Stimulated activated CD4-positive, alpha-beta T cell treated with anti-CD3 and anti-CD28 coated beads, Interleukin-15, amount 100 ng/mL, for 24 hours (primary cell): ENCODE data around the gene CFAP58.
A peak's percentile ranks its signal among the peaks of the same experiment; 100 is the strongest.
"Not testable (repeated sequence)": the region's sequence is repeated elsewhere in the genome, so short reads cannot be mapped to it uniquely, and the experiment has no call there.

Experiments
- DNase-seq: peaks from one replicate; pipeline ENCODE4 v3.0.0-alpha.2; 2020

The CFAP58 gene

DNA sequence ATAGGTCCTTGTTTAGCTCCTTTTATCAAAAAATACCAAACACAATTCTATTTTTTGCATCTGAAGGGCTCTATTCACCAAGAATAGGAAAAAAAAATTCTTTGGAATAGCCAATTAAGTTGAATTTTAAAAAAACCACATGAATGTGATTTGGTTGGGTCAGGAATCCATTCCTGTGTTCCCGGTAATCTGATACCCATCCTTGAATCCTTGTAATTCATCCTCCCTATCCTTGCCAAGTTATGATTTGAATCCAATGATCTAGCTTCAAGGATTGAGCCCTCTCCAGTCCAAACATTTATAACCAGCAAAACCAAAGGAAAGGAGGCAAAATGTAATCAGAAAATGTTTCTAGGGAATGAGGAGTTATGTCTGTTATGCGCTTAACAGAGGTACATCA, 86.6 kb downstream of the CFAP58 start:
- no peak for DNase-seq

DNA sequence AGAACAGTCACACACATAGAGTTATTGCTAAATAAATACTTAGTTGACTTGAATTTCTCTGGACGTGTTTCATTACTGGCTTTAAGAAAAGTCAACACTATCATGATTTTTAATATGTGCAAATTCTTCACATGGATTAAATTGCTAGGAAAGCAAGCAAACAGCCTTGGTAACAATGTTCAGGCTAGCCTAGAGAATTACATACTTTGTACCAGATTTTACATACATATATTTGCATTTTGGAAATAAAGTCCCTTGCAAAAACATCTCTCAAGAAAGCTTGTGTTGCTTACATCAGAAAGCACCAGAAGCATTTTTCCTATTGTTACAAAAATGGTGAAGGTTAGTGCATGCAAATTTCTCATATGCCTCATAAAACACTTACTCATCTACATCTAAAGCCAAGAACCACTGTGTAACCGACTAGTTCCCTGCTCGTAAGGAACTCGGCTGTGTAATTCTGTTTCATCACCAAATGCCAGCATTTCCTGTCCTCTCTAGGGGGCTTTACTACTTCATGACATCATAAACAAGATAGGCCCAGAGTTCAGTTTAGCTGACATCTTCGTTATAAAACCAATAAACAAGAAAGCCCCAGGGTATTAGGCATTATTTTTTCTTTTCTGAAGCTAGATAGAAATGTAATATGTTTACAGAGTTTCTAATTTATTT, 87.8 kb downstream of the CFAP58 start:
- no peak for DNase-seq

DNA sequence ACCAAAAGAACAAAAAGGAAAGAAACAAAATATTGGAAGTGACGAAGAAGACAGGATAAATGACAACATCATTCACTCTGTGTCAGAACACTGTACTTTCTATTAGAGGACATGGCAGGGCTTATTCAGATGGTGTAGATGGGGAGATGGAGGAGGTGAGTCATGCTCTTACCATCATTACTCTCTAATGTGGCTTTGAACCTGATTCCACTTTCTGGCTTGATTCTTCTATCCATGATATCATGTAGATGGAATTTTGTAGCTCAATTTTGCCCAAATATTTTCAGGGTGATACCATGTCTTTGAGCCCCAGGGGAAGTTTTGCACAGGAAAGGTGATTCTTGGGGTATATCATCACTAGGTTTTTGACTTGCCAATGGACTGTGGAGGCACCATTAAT, 91.7 kb downstream of the CFAP58 start:
- no peak for DNase-seq

DNA sequence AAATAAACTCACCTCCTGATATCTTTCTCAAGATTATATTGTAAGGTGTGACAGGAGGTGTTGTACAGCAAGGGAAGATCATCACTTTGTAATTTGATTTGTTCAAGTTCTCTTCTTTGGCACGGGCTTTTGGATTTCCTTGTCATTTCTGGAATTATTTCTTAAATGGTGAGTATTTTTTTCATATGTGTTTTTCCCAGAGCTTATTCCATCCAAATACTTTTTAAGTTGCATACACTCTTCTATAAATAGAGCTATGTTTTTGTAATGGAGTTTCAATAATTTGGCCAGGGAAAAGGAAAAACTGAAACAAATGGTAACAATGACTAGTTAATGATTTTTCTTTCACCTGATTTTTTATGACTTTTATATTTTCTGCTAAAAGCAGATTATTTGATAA, 92.5 kb downstream of the CFAP58 start:
- no peak for DNase-seq

DNA sequence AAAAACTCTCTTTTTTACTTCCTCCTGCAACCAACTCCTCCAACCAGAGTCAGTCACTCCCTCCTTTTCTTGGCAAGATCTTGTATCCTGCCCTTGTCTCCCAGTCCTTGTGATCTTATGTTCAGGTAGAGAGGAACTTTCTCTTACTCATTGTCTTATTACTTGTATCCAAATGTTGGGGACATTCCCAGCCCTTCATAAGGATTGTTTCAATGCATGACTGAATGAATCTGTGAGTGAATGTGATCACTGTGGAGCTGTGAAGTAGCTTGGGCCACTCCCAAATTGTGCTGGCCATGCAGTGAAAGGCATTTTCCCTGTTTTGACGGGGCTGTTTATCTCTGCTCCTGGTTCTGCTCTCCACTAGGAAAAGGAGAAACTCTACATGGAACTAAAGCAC, 93.7 kb downstream of the CFAP58 start:
- DNase-seq: no peak

DNA sequence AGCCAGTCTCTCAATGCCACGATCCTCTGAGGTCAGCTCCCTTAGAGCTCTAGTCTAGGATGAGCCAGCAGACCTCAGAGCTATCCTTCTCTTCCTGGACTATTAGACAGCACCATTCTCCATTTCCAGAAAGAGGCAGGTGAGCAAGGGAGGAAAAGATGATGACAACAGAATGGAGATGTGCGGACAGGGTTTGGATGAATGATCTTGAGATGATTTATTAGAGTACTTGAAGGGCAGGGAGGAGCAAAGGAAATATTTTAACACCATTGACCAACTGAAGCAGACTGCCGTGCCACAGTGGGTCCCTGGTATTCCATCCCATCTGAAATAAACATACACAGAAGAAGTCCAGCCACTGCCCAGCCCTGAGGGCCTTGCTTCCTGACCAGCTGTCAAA, 94.3 kb downstream of the CFAP58 start:
- DNase-seq: no peak

DNA sequence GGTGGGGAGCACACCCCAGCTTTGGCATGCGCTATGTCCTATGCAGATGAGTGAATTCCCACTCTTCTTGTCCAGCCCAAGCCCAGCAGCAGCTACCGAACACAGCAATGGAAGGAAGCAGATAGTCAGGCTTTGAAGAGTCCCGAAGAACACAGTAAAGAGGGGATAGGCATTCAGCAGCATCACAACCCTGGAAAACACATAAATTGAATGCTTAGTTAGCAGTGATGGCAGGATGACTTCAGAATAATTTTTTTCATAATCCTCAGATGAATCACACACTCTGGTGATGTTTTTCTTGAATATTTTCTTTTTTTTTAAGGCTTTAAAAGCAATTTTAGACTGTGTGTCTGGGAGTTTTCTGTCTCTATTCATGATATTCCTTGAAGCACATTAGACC, 95.8 kb downstream of the CFAP58 start:
- no peak for DNase-seq

DNA sequence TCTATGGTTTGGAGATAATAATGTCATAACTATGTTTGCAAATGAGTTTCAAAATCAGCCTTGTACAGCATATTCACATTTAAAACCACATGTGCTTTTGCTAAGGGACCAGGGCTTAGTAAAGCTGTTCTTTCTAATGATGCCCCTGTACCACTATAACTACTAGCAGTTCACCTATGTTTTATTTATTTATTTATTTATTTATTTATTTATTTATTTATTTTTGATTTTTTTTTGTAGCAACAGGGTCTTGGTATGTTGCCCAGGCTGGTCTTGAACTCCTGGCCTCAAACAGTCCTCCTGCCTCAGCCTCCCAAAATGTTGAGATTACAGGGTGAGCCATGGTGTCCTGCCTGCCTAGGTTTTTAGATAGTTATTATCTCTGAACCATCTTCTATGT, 96.9 kb downstream of the CFAP58 start:
- no peak for DNase-seq

DNA sequence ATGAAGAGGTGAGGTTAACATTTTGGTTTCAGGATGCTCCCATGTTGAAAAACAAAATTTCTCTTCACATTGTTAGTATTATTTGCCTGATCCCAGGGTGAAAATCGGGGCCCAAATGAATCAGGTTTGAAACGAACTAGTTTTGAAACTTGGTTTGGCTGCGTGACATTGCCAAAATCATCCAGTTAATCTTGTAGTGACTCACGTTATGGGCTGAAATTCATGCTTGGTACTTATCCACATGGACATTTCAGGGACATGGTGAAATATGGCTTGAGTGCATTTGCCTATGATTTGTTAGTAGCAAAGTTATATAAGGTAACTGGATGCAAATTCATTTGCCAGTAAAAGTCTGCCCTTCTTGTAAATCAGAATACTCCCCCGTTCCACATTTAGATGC, 97.3 kb downstream of the CFAP58 start:
- no peak for DNase-seq

DNA sequence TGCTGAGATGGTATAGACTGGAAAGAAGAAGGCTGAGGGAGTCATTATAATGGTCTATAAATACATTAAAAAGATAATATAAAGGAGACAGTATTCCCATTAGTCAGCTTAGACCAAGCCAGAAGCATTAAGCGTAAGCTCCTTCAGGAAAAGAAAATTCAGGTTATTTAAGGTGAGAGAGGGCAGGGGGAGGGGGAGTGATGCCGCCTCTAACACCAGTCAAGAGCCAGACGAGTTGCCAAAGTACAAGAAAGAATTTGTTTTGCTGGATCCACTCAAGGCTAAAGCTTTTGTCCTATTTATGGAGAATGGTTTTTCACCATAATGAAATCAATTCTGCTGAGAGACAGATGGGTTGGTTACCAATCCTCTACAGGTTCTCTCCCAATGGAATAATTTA, 99.3 kb downstream of the CFAP58 start:
- no peak for DNase-seq

DNA sequence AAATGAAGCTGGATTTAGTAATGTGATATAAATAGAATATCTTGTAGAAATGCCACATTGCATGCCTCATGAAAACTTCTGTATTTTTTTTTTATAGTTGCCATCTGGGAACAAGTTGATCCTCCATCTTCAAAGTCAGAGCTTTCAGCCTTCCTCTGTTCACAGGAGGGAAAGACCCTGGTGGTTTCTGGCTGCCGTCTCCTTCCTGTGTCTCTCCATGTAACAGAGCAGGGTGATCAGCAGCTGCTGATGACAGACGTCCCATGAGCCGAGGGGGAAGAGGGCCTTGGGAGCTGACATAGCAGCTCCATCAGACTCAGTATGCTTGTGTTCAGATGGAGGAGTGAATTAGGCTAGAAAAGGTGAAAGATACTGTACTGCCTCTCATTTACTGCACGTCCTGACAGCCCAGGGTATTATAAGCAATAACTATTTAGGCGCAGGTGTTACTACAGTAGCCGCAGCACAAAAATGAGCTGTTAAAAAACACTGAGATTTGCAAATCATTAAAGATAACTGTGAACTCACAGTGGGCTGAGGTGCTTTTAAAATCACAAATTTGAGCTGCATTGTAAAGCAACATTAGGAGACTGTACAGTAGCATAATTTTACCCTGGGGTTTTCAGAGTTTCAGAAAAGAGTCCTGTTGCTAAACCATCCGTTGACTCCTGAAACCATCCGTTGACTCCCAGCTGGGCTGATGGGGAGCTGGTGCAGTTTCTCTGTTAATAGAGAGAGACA, 103.3 kb downstream of the CFAP58 start:
- DNase-seq: no peak

DNA sequence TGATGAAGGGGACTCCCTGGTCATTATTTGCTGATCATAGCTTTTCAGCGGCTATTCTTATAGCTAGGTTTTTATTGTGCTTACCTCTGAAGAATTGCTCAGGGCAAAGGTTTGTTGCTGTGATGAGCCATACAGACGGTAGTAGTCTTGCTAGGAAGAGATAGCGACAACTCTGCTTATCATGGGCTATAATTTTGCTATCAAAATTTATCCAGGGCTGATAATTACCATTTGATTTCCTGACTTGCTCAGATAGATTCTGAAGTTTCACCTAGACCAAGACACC, 103.9 kb downstream of the CFAP58 start:
- DNase-seq: no peak

DNA sequence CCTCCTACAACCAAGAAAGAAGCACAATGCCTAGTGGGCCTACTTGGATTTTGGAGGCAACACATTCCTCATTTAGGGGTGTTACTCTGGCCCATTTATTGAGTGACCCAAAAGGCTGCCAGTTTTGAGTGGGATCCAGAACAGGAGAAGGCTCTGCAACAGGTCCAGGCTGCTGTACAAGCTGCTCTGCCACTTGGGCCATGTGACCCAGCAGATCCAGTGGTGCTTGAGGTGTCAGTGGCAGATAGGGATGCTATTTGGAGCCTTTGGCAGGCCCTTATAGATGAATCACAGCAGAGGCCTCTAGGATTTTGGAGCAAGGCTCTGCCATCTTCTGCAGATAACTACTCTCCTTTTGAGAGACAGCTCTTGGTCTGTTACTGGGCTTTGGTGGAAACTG, 111.9 kb downstream of the CFAP58 start:
- not testable (repeated sequence) for DNase-seq

DNA sequence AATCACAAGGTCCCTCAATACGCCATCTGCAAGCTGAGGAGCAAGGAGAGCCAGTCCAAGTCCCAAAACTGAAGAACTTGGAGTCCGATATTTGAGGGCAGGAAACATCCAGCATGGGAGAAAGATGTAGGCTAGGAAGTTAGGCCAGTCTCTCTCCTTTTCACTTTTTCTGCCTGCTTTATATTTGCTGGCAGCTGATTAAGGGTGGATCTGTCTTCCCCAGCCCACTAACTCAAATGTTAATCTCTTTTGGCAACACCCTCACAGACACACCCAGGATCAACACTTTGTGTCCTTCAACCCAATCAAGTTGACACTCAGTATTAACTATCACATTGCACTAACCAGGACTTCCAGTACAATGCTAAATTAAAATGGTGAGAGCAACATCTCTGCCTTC, 115.2 kb downstream of the CFAP58 start:
- not testable (repeated sequence) for DNase-seq

DNA sequence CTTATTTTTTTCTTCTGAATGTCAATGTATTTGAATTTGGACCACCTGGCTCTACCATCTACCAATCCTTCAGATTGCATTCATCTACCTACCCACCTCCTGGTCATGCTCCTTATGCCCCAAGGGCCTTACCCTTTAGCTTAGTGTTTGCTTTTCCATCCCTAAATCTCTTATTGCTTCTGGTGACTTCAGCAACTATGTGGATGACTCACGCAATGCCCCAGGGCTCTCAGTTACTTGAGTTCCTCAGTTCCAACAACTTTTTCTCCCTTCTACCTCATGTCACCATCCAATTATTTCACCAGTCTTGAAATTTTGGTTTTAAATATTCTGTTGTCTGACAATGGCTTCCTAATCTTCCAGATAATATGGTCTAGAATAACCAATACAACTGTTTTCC, 118.9 kb downstream of the CFAP58 start:
- DNase-seq: no peak

DNA sequence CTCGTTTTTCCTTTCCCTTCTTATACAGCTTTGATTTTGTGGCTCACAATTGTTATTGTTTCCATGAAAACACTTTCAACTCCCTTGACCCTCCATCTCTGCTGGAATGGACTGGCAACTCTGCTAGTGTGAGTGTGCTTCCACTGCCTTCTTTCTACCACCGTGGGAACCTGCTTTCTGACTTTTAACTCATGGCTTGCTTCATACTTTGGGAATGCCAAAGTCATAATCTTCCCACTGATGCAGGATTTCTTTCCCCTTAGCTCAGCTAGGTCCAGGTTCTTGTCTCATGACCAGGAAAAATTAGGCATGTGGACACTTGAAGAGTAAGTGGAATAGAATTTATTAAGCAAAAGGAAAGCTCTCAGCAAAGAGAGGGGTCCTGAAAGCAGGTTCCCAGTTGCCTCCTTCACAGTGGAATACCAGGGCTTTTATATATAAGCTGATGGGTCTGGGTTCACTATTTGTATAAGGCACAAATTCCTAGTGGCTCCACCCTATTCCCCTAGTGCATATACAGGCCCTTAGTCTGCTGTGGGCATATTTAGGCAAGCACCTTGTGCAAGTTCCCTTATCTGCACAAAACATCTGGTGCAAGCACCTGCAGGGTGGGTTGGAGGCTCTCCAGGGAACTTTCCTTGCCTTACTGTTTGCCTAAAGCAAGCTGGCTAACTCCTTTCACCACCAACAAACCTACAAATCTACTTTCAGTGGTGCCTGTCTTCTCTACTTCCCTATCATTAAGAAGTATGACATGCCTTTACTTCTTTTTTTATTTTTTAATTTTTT, 119.5 kb downstream of the CFAP58 start:
- no peak for DNase-seq

DNA sequence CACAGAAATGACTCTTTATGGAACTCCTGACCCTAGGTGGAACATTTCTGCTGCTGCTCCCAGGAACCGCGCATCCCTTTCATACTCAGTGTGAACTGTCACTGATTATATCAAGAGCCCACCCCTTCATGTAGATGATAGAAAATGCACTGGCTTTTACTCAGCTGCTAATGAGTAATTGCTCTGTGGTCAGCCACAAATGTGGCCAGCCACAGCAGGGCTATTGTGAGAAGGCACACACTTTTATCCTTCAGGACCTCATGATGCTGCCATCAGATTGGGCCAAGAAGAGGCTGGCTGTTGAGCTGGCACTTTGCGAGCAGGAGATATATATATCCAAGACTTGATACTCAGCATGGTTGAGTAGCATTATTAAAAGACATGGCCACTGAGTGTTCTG, 124.7 kb downstream of the CFAP58 start:
- DNase-seq: no peak

DNA sequence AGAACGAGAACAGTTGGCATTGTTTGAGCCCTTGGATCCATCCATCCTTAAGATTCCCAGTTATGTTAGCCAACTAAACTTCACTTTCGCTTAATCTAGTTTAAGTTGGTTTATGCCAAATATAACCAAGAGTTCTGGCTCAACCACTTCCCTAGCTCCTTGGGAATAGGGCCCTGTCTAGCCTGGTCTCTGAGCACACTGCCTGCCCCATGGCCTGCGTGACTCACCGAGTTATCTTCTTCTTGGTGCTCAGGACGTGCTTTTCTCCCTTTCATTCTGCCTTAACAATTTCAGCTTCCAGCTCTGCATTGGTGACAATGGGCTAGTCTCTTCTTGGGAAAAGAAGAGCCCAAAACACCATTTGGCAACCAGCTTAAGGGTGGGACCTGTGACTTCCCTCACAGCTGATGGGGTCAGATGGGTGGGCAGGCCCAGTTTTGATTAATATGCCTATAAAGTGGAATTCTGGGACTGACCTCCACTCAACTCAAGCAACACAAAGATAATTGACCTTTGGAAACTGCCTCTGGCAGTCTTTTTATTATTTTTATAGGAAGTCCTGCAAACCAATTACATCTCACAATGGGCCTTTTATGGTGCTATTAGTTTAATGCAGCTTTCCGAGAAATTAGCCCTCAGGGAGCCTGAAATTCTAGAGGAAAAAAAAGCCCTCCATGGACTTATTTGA, 126.4 kb downstream of the CFAP58 start:
- DNase-seq: no peak

DNA sequence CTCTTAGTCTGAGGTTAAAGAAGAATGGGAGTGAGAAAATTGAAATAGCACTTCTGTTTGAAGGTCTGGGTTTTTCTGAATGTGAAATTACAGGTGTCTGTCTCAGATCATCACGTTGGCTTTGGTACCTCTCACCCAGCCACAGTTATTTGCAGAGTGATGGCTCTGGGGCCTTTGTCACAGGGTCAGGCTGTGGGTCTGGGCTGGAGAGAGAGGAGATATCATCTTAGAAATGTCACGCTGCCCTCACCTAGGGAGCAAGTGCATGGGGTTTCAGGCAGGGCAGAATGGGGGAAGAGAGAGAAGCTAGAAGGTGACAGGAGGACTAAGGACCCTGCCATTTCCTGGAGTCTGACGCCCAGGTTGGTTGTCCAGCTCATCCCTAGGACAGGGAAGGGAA, 127.2 kb downstream of the CFAP58 start:
- DNase-seq: no peak

DNA sequence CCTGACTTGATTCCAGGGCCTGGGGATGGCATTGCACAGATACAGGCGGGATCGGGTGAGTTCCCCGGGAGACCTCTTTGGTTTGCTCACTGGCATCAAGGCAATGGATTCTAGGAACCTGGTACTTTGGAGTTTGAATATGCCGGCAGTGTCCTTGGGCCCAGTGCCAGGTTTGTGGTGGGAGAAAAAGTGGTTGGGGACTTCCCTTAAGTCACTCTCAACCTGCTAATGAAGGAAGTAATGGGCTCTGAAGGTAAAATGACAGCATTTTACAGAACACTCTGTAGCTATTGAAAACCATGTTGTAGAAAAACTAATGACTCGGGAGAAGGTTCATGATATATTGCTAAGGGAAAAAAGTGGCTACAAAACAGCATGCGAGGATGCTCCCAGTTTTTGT, 129.9 kb downstream of the CFAP58 start:
- DNase-seq: peak; percentile 11

DNA sequence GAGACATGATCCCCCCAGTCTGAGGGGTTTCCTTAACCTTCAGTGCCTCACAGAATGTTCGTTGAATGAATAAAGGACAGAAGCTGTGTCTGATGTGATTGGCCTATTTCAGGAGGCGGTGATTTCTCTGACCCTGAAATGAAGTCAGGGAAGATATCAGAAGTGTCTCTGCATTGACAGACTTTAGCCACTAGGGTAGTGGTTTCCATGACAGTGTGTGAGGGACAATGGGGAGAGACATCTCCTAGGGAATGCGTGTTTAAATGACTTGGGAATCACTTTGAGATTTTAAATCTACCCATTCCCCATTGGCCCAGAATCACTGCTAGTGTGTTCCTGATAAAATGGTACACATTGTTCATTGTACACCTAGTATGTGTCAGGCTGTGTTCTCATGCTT, 132.0 kb downstream of the CFAP58 start:
- no peak for DNase-seq

DNA sequence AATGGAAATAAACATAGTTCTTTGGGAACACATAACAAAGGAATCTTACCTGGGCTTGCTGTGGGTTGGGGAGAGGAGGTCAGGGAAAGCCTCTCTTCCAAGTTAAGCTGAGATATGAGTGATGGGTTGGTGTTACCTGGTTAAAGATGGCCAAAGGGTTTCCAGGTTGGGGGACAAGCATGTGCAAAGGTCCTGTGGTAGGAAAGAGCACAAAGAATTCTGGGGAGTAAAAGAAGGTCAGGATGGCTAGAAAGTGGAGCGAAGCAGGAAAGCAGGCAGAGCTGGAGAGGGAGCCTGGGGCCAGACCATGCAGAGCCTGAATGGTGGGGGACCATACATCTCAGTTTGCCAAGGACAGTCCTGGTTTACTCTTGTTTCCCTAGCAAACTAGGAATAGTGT, 133.2 kb downstream of the CFAP58 start:
- no peak for DNase-seq

DNA sequence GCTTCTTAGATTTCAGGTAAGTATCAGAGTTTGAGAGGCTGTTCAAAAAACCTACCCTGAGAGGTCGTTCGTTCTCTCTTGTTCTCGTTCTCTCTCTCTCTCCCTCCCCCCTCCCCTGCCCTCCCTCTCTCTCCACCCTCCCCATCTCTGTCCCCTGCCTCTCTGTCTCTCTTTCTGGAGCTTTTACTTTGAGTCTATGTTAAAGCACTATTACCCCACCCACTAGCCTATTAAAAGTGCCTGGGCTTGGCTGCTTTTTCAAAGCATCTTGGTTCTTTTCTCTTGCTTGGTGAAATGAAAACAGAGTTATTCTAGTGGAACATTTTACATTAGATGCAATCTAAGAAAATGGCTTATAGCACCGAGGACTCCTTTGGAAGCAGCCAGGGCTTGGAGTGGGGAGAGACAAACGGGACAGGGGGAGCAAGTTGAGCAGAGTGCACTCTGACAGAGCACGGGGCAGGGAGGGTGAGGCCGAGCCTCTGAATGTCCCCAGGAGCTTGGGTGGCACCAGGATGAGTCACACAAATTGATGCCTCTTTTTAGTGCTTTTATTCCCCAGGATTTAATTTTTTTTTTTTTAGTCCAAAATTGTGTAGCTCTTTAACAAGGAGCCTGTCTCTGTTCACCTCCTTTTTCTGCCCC, 134.3 kb downstream of the CFAP58 start:
- no peak for DNase-seq
